GM18508 (cell line): ENCODE data around the gene COL1A1.

Experiments used
- ATAC-seq: cut with Tn5 transposase; IDR thresholded peaks from one replicate; pipeline ENCODE4 v1.9.1; 2021; ENCODE audit warnings: moderate number of reproducible peaks; ENCODE audit not compliant: insufficient read depth, unreplicated experiment

The COL1A1 gene

GRCh38 chr17:50188531-50188920 lies 12.9 kb downstream of the COL1A1 start:
- no peak for ATAC-seq

DNA sequence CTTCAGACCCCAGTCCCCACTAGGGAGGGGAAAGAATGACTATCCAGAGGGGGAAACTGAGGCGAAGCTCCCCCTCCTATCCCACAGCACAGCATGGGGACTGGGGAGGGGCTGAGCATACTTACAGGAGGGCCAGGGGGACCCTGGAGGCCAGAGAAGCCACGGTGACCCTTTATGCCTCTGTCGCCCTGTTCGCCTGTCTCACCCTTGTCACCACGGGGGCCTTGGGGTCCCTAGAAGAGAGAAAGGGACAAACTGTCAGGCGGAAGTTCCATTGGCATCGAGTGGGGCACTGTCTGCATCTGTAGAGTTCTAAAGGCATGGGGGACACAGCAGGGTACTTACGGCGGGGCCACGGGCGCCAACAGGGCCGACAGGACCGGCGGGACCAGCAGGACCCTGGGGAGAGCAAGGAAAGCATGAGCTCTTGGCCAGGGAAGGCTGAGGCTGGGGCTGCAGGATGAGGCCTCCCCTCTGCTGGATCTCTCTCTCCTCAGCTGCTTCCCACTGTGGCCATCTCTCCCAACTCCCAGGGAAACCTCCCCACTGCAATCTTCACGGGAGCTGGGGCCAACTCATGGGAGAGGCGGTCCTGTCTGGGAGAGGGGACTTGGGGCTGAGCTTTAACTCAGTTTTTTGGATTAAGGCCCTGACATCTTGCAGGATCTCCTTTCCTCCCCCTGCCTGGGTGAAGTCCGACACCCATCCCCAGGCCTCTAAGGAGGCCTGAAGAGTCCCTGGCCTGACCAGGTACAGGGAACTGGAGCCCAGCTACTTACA lies 13.5 kb downstream of the COL1A1 start:
- no peak for ATAC-seq

DNA sequence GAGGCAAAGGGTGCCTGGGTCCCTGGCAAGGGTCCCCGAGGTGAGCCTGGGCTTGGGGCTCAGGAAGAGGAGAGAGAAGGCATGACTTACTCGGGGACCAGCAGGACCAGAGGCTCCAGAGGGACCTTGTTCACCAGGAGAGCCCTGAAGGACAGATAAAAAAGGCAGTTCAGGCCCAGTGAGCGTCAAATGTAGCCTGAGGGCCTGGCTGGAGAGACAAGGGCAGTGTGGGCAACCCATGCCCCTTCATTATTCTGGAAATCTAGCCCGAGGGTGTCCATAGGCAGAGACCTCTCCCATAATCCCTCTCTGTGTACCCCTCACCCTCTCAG lies 14.1 kb downstream of the COL1A1 start:
- ATAC-seq, result no peak

DNA sequence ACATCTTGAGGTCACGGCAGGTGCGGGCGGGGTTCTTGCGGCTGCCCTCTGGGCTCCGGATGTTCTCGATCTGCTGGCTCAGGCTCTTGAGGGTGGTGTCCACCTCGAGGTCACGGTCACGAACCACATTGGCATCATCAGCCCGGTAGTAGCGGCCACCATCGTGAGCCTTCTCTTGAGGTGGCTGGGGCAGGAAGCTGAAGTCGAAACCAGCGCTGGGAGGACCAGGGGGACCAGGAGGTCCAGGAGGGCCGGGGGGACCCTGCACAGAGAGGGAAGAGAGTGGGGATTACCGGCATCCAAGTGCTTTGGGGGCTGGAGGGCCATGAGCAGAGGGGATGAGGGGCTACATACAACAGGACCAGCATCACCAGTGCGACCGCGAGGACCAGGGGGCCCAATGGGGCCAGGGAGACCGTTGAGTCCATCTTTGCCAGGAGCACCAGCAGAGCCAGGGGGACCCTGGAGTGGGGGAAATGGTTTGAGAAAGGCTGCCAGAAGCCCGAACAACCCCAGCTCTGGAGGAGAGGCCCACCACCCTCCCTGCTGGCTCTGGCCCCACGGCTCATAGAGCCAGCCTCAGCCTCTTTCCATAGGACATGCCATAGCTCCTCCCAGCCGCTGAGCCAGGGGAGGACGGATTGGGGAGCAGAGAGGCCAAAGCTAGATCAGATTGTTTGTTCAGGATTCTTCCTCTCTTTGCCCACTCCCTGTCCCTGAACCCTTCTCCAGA lies 14.6 kb downstream of the COL1A1 start:
- no peak for ATAC-seq

- ATAC-seq, result no peak
These were observed 15.6 kb downstream of the COL1A1 start for GRCh38 chr17:50185631-50186471.

DNA sequence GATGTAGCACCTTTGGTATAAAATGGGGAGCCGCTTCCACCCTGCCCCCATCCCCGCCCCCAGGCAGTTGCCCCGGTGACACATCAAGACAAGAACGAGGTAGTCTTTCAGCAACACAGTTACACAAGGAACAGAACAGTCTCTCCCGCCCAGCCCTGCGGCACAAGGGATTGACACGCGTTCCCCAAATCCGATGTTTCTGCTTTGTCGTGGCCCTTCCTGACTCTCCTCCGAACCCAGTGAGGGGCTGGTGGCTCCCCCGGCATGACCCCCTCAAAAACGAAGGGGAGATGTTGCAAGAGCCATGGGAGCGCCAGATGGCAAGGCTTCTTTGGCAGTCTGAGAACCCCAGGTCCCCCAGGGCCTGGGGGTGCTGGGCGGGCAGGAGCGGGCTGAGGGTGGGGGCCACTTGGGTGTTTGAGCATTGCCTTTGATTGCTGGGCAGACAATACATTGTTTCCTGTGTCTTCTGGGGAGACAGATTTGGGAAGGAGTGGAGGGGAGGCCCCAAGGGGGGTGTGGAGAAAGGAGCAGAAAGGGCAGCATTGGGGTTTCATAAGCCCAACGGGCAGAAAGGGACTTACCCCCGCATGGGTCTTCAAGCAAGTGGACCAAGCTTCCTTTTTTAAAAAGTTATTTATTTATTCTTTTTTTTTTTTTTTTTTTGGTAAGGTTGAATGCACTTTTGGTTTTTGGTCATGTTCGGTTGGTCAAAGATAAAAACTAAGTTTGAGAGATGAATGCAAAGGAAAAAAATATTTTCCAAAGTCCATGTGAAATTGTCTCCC lies 16.6 kb downstream of the COL1A1 start:
- no peak for ATAC-seq

GRCh38 chr17:50184064-50184463 lies 17.4 kb downstream of the COL1A1 start:
- ATAC-seq, result no peak

- no peak for ATAC-seq
These were observed 17.9 kb downstream of the COL1A1 start for GRCh38 chr17:50183421-50183994.

- ATAC-seq, result no peak
These were observed 18.5 kb downstream of the COL1A1 start for GRCh38 chr17:50182783-50183420.

GRCh38 chr17:50181591-50182560 lies 19.6 kb downstream of the COL1A1 start:
- no peak for ATAC-seq

DNA sequence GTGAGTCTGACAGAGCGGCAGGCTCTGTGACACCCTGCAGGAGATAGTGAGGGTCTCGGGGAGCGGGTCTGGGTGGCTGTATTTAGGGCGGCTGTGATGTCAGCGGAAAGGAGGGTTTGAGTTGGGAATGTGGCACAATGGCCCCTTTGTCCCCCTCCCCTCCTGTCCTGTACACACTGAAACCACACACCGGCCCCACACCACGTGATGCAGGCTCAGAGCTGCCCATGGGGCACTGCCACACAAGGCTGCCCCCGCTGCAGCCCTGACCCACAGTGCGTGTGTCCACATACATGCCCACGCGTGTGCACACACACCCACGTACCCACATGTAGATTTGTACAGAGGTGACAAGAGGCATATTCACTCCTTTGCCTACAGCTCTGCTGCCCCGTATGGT lies 20.3 kb downstream of the COL1A1 start:
- ATAC-seq, result no peak

GRCh38 chr17:50180620-50181019 lies 20.8 kb downstream of the COL1A1 start:
- no peak for ATAC-seq

- ATAC-seq, result no peak
These were observed 21.3 kb downstream of the COL1A1 start for GRCh38 chr17:50180111-50180510.

GRCh38 chr17:50177983-50178834 lies 23.2 kb downstream of the COL1A1 start:
- ATAC-seq, result no peak

DNA sequence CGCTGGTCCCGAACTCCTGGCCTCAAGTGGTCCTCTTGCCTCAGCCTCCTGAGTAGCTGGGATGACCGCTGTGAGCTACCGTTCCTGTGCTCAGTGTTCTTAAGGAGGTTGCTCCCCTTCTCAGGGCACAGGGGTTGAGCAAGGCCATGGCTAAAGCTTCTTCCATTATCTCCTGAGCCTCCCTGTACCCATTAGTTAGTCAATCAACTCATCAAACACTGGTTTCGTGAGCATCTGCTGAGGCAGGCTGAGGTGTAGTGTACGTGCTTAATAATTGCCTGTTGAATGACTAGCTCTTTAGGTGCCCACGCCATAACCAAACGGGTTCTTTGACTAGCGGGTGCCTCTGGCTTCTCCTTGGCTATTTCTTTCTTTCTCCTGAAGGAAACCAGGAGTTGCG lies 24.0 kb downstream of the COL1A1 start:
- ATAC-seq, result no peak

DNA sequence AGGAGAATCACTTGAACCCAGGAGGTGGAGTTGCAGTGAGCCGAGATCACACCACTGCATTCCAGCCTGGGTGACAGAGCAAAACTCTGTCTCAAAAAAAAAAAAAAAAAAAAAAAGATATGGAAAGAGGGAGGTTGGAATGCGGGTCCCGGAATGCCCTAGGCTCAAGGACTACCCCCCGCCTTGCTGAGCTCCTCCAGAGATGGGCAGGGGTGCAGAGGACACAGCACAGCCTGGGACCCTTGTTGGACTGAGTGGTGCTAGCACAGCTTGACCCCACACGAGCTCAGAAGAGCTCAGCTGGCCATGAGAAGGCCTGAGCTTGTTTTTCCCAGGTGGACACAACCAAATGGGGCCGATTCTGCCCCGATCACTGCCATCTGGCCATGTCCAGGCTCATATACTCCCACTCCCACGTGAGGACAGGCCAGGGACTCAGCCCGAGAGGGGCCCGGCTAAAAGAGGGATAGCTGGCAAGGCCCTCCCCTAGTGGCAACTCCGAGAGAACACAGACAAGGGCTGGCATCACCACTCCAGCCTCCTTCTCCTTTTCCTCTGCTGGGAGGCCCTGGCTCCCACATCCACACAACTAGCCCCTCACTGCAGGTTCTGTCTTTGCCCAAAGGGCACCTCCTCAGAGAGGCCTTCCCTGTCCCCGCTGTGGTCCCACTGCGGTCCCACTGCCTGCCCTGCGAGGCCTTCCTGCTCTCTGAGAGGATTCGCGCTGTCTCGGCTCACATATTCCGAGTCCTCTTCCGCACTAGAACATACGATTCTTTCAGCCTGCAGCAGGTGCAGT lies 24.7 kb downstream of the COL1A1 start:
- ATAC-seq, result no peak
